Heart left ventricle (tissue), 11 donors: ENCODE measurements around the gene GALNT10. TPM values are rescaled to one million over a fixed set of nuclear protein-coding genes. Genes with fewer than 3 reads are reported as not detected.

Experiments used
- microRNA counts, 2 donors: library from miRNA; unstranded; fragments of <30 nt; microRNA quantifications; one replicate each; lab custom pipeline; 2016
- microRNA-seq, 4 donors: library from miRNA; unstranded; fragments of <30 nt; microRNA quantifications; one replicate each; pipeline versions ENCODE4 to v1.2.0, GENCODE V29; 2017 to 2020
- polyA plus RNA-seq, 2 donors: library from polyadenylated mRNA; stranded (reverse); fragments of 200-250 nt; gene quantifications; one replicate each; pipeline ENCODE4 v1.2.3, GENCODE V29; 2013
- total RNA-seq, 9 donors: library from RNA; depleted of rRNA in 2 of 9; stranded (reverse); fragments of >200 nt in 2 of 9; fragmentation: NEBNext Ultra II Directional in 3 of 9; extraction: Animal tissue kit (Norgen Biotek cat#: 25700) in 3 of 9; gene quantifications; one replicate each; pipeline versions ENCODE4 v1.1.0 to v1.2.4, GENCODE V29; 2016 to 2023
- donor health status: ischemic (EF 13 %, LVEDD 7.1; RV severe dilation, severe dysfunction).
- donor health status: healthy with polysubstance abuse.
- donor health status: DM: no; HTN: yes; CAD: no.
- donor health status: DM: no; HTN: no; CAD: no.
- donor health status: ischemic (EF 25% LVEDD 5.7; RV mildly dilated, moderate dysfunction).
- donor health status: healthy.
- donor health status: DM: yes; HTN: yes; CAD: no.
- donor health status: PGD.
- donor health status: nonischemic (EF 23%, LVEDD 6.1; RV moderate dilation, normal function).

GALNT10 gene
- total and polyA plus RNA-seq, 11 donors: 2.7 to 20.7 (median 14.4) TPM

MicroRNAs within 50 kb of the gene (microRNA counts, 767-probe panel; counts per million panel counts)
- 0 to 886 counts per million in 2 donors for microRNA hsa-miR-1294 (lab: Ali Mortazavi, UCI)

Small RNA genes lying within 50 kb of the gene (microRNA-seq; reads per million reads assigned to microRNA genes)
- 0 to 4.7 (median 2.9) reads per million in 4 donors for gene MIR1294

Other genes with a start within 250 kb of the GALNT10 start
- 10 to 100 TPM in 8 of 9 donors, 1 to 10 TPM in 1; 8.8 to 39.0 (median 33.9) TPM for gene FAM114A2, start 151.8 kb upstream of the GALNT10 start, total RNA-seq
- 10 to 100 TPM in 1 of 2 donors, 1 to 10 TPM in 1; 6.1 to 25.4 TPM for gene FAM114A2, start 151.8 kb upstream of the GALNT10 start, polyA plus RNA-seq
- gene MFAP3, start 151.8 kb upstream of the GALNT10 start, total RNA-seq: 10 to 100 TPM; 25.1 to 52.0 (median 38.6) TPM
- gene MFAP3, start 151.8 kb upstream of the GALNT10 start, polyA plus RNA-seq: 10 to 100 TPM in 1 of 2 donors, 1 to 10 TPM in 1; 2.3 to 38.7 TPM